Choroid plexus epithelial cell (primary cell): ENCODE results near the gene AGAP9.
"Not testable (repeated sequence)": the region's sequence is repeated elsewhere in the genome, so short reads cannot be mapped to it uniquely, and the experiment has no call there.

ENCODE experiments used
- DNase-seq: peaks from one replicate; pipeline ENCODE4 v3.0.0-alpha.2; 2010; ENCODE audit warnings: low read depth
- H3K4me3 ChIP-seq: 2 replicates; pipeline ENCODE4 v1.5.1; 2011; ENCODE audit warnings: low read depth, mild to moderate bottlenecking, control low read depth, low read length, moderate library complexity
- TF ChIP-seq, protein P1 (sequence below): conservative IDR thresholded peaks from 2 replicates; pipeline ENCODE4 v1.5.1; 2011; ENCODE audit warnings: low read depth, mild to moderate bottlenecking, control low read depth, inconsistent platforms, low read length, moderate library complexity

AGAP9 gene

DNA sequence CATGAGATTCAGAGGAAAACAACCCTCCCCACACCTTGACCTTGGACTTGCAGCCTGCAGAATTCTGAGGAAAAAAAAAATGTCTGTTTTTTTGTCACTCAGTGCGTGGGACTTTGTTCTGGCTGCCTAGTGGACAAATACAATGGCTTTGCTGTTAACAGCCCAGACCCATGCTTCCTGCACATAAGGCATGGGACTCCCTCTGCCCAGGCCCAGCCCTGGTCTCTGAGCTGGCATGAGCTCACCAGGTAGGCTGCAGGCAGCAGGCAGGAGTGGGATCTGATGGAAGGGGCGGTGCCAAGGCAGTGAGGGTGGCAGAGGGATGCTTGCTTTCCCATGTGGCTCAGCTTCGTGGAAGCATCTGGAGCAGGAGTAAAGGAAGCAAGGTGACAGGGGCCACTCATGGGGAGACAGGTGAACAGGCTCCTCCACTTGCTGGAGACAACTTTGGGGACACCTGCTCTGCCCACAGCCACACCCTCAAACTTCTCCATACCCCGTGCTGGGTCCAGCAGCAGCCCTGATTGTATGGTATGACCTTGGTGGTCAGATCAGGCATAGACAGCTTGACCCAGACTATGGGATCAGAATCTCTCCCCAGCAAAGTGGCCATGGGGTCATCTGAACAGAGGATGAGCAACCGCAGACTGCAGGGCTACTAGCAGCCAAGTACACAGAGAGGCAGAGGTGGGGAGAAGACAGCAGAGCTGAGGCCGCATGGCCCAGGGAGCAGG is 66.5 kb downstream of the AGAP9 start:
- H3K4me3 ChIP-seq: no peak overlapping the region
- DNase-seq: no peak
- TF ChIP-seq, protein P1, sequence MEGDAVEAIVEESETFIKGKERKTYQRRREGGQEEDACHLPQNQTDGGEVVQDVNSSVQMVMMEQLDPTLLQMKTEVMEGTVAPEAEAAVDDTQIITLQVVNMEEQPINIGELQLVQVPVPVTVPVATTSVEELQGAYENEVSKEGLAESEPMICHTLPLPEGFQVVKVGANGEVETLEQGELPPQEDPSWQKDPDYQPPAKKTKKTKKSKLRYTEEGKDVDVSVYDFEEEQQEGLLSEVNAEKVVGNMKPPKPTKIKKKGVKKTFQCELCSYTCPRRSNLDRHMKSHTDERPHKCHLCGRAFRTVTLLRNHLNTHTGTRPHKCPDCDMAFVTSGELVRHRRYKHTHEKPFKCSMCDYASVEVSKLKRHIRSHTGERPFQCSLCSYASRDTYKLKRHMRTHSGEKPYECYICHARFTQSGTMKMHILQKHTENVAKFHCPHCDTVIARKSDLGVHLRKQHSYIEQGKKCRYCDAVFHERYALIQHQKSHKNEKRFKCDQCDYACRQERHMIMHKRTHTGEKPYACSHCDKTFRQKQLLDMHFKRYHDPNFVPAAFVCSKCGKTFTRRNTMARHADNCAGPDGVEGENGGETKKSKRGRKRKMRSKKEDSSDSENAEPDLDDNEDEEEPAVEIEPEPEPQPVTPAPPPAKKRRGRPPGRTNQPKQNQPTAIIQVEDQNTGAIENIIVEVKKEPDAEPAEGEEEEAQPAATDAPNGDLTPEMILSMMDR: no peak

DNA sequence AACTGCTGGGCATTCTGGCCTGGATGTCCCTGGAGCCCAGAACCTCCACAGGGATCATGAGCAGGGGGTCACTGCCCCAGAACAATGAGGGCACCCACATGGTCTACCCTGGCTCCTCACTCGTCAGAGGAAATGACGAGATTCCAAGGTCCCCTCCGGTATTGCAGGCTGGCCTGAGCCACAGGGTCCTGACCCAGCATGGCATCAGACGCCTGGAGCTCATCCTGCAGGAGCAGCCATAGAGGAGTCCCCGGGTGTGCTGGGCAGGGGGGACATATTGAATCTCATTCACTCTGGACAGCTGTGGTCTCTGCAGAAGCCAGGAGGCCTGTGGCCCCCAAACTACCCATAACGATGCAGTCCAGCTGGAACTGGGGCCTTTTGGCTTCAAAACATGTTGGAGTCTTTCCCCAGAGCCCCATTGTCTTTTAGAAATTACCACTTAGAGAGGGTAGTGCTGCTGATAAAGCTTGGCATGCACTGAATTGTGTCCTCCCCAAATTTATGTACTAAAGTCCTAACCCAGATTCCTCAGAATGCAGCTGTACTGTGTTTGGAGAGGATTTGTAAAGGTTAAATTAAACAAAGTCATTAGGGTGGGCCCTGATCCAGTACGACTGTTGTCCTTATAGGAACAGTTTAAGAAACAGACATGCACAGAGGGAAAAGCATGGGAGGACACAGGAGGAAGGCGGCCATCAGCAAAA is 67.2 kb downstream of the AGAP9 start:
- H3K4me3 ChIP-seq: no peak overlapping the region
- DNase-seq: no peak
- TF ChIP-seq, protein P1: no peak

DNA sequence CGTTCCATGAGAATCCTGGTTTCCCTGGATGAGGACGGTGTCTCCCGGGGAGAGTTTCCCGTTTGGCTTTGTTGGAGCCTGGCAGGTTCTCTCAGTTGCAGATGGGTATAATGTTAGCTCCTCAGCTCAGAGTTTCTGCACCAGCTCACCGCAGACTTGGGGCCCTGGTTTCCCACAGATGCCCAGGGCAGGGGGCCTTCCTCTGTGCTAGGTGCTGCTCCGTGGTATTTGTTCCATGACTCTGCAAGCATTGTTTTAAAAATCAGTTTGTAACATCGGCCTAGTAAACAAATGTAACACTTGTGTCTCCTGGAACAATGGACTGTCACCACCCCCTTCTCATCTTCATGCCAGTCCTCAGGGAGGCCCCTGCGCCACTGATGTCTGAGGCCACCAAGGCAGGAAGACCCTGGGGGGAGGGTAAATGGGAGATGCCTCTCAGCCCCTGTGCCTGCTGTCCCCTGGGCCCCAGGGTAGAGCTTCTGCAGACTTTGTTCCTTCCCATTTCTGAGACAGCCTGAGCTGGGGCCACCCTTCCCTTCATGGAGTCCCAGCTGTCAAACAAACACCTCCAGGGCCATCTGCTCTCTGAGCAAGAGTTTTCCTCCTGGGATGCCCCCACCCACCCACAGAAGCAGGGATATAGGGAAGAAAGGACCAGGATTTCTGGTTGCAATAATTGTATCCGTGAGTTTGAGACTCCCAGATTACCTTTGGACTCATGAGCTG is 67.9 kb downstream of the AGAP9 start:
- H3K4me3 ChIP-seq, DNase-seq: not testable (repeated sequence)

DNA sequence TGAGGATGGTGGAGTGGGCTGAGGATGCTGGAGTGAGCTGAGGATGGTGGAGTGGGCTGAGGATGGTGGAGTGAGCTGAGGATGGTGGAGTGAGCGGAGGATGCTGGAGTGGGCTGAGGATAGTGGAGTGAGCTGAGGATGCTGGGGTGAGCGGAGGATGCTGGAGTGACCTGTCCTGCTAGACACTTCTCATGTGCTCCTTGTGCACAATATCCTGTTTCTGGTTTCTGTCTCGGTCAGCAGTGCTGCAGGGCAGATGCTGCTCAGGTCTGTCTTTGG is 68.7 kb downstream of the AGAP9 start:
- DNase-seq: no peak
- TF ChIP-seq, protein P1: no peak
- no peak overlapping the region for H3K4me3 ChIP-seq

DNA sequence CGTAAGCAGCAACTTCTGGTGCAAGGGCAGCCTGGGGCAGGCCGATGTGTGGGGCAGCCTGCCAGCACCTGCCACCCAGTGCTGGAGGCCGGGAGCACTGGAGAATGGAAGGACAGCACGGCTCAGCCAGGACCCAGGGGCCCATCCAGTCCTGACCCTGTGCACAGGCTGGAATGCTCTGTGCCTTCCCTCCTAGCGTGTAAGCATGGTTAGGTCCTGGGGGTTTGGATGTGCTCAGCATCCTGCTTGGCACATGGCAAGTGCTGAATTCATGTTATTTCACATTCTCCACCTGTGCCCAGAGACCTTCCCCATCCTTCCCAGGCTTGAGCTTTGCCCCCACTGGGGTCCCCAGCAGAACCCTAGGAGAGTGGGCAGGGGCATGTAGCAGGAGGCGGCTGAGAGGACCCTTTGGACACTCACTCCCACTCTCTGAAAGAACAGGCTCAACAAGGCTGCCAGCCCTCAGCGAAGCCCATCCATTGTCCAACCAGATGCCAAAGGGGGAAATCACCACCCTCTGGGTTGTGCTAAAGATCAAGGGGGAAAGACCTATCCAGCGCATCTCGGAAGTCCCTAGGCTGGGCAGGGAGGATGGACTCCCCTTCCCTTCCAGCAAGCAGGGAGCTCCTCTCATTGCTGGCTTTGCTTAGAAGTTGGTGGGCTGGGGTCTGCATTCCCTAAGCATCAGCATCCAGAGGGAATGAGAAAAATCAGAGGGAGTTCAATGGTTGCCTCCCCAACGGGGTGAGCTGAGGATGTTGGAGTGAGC is 69.2 kb downstream of the AGAP9 start:
- TF ChIP-seq, protein P1: no peak
- H3K4me3 ChIP-seq: no peak overlapping the region
- no peak for DNase-seq

GRCh38 chr10:47453141-47454007 is 70.1 kb downstream of the AGAP9 start:
- DNase-seq: no peak
- TF ChIP-seq, protein P1: no peak

More at GRCh38 chr10:47453141-47454007, 70.1 kb downstream of the AGAP9 start:
- no peak overlapping the region for H3K4me3 ChIP-seq
